B cell (primary cell): Measurements from ENCODE around the gene DCAF15. TPM values are rescaled to one million over a fixed set of nuclear protein-coding genes. Genes with fewer than 3 reads are reported as not detected.

Experiments
- ATAC-seq: fragments of 200-7000 bp; cut with Tn5 transposase; one replicate; pipeline ENCODE4 v1.10.0; 2021; ENCODE audit warnings: low read depth, mild to moderate bottlenecking, moderate number of reproducible peaks, moderate library complexity
- CTCF ChIA-PET: fragments of 350-600 bp; sonication (Branson Sonifier 250); formaldehyde crosslinking; loops from one replicate; lab custom pipeline; 2021; ENCODE audit warnings: antibody characterized with exemption, inconsistent platforms; lab: Charles Lee
- POLR2A ChIA-PET: fragments of 350-600 bp; sonication (Branson Sonifier 250); formaldehyde crosslinking; loops from one replicate; lab custom pipeline; 2021; ENCODE audit warnings: antibody characterized with exemption; lab: Charles Lee
- DNase-seq: peaks from one replicate; pipeline ENCODE4 v3.0.0; 2013
- H2AFZ ChIP-seq: 2 replicates; pipeline ENCODE4 v1.6.1; 2012; ENCODE audit warnings: mild to moderate bottlenecking, low read depth, low read length; ENCODE audit not compliant: insufficient read depth, poor library complexity, severe bottlenecking
- H3K27ac ChIP-seq, 2 donors: 1 replicate in 1 of 2; 2 replicates in 1 of 2; pipeline ENCODE4 v1.5.1; 2012 to 2013; ENCODE audit warnings: low read length in 2 of 2, mild to moderate bottlenecking in 2 of 2, moderate library complexity in 1 of 2
- H3K27me3 ChIP-seq, 4 experiments: fragments of 200-600 bp in 1 of 4; sonication (generic) in 1 of 4; replicated peaks in 1 of 4; 1 replicate in 2 of 4; 2 replicates in 2 of 4; pipeline versions ENCODE4 v1.6.1 to v1.7.0; 2013 to 2016; ENCODE audit warnings: low read length in 3 of 4, mild to moderate bottlenecking in 2 of 4, mixed read lengths in 1 of 4, moderate library complexity in 1 of 4; ENCODE audit not compliant: insufficient read depth in 4 of 4, control insufficient read depth in 3 of 4; ENCODE audit errors: control extremely low read depth in 1 of 4
- H3K36me3 ChIP-seq, 2 experiments: replicated peaks in 1 of 2; 1 replicate in 1 of 2; 2 replicates in 1 of 2; pipeline versions ENCODE4 v1.6.1 to v1.7.1; 2013; ENCODE audit warnings: low read length in 1 of 2; ENCODE audit not compliant: insufficient read depth in 2 of 2, control insufficient read depth in 1 of 2; ENCODE audit errors: control extremely low read depth in 1 of 2, extremely low read depth in 1 of 2
- H3K4me1 ChIP-seq, 2 donors: fragments of 200-600 bp in 1 of 2; sonication (generic) in 1 of 2; 1 replicate in 1 of 2; 2 replicates in 1 of 2; pipeline versions ENCODE4 v1.5.1 to v1.6.1; 2013 to 2017; ENCODE audit warnings: low read length in 2 of 2; ENCODE audit not compliant: control insufficient read depth in 2 of 2, insufficient read depth in 2 of 2
- H3K4me2 ChIP-seq: replicated peaks from 2 replicates; pipeline ENCODE3; 2012; ENCODE audit warnings: mild to moderate bottlenecking, low read depth, low read length; ENCODE audit not compliant: poor library complexity, severe bottlenecking
- H3K4me3 ChIP-seq, 5 experiments: fragments of 200-600 bp in 1 of 5; sonication (generic) in 1 of 5; 1 replicate in 3 of 5; 2 replicates in 2 of 5; pipeline versions ENCODE4 v1.5.1 to v1.7.0; 2011 to 2016; ENCODE audit warnings: low read length in 4 of 5, mild to moderate bottlenecking in 4 of 5, low read depth in 2 of 5, control low read depth in 1 of 5, moderate library complexity in 1 of 5; ENCODE audit not compliant: insufficient read depth in 1 of 5; ENCODE audit errors: control extremely low read depth in 1 of 5, extremely low read depth in 1 of 5
- H3K79me2 ChIP-seq: fragments of 200-600 bp; sonication (generic); one replicate; pipeline ENCODE4 v1.6.0; 2016; ENCODE audit warnings: low read length; ENCODE audit not compliant: control insufficient read depth, insufficient read depth
- H3K9ac ChIP-seq: fragments of 200-600 bp; sonication (generic); 2 replicates; pipeline ENCODE4 v1.6.1; 2017; ENCODE audit warnings: mild to moderate bottlenecking, low read length, moderate library complexity
- H3K9me3 ChIP-seq, 3 donors: one replicate each; pipeline versions ENCODE4 v1.6.1 to v1.7.1; 2013; ENCODE audit warnings: low read length in 2 of 3; ENCODE audit not compliant: control insufficient read depth in 2 of 3, insufficient read depth in 1 of 3; ENCODE audit errors: control extremely low read depth in 1 of 3
- H4K20me1 ChIP-seq: 2 replicates; pipeline ENCODE4 v1.6.0; 2012; ENCODE audit warnings: mild to moderate bottlenecking, low read length; ENCODE audit not compliant: insufficient read depth, control insufficient read depth, poor library complexity, severe bottlenecking
- H3K27ac Mint-ChIP-seq: one replicate; pipeline ENCODE4 v1.8.0; 2021; ENCODE audit warnings: mixed read lengths
- H3K27me3 Mint-ChIP-seq: one replicate; pipeline ENCODE4 v1.8.0; 2021; ENCODE audit warnings: mixed read lengths
- H3K4me1 Mint-ChIP-seq: one replicate; pipeline ENCODE4 v1.8.0; 2021; ENCODE audit warnings: mixed read lengths
- H3K4me3 Mint-ChIP-seq: one replicate; pipeline ENCODE4 v1.8.0; 2021; ENCODE audit warnings: mixed read lengths
- H3K9me3 Mint-ChIP-seq: one replicate; pipeline ENCODE4 v1.8.0; 2022; ENCODE audit warnings: mixed read lengths; ENCODE audit not compliant: insufficient read depth
- CTCF ChIP-seq: fragments of 200-600 bp; IDR thresholded peaks from one replicate; pipeline ENCODE4 v1.8.0; 2022; ENCODE audit warnings: antibody characterized with exemption, mild to moderate bottlenecking
- EZH2 ChIP-seq: IDR thresholded peaks from 2 replicates; pipeline ENCODE4 v1.6.1; 2012; ENCODE audit warnings: borderline replicate concordance, low read depth, mild to moderate bottlenecking, moderate library complexity, low read length; ENCODE audit not compliant: insufficient read depth, poor library complexity, severe bottlenecking
- WGBS: methylation state at CpG from one replicate; pipeline ENCODE4 v1.1.5; 2013; ENCODE audit warnings: missing lambda C conversion rate; ENCODE audit not compliant: insufficient coverage; 5-methylcytosine and 5-hydroxymethylcytosine counted together
- intact Hi-C: fragments of 100-400 bp; cut with micrococcal nuclease; formaldehyde crosslinking; loops from one replicate; pipeline ENCODE4 v1.10.0; 2022
- polyA plus RNA-seq: library from polyadenylated mRNA; depleted of rRNA; stranded (reverse); fragments of >200 nt; gene quantifications from 2 replicates; pipeline ENCODE4 v1.2.3, GENCODE V29; 2012
- total RNA-seq, 2 donors: library from RNA; stranded (reverse); fragments of 120-200 nt in 1 of 2; gene quantifications; 1 replicate in 1 of 2; 2 replicates in 1 of 2; pipeline versions ENCODE4 v1.2.3 to v1.2.4, GENCODE V29; 2013 to 2022

Gene DCAF15
- total and polyA plus RNA-seq, 2 donors (not counting 1 experiment from before 2014, with no cell fraction given), result 116 to 157 TPM

GRCh38 chr19:14002571-14003250, 50.4 kb downstream of the DCAF15 start:
- peak overlapping the region; percentile 40 for H3K9ac ChIP-seq
- H3K4me1 ChIP-seq, result peaks cover 56 to 61% of the 10 kb centered on the region in 2 donors
- 15% methylated on average over 5 of the region's 13 CpGs for WGBS
- H3K36me3 ChIP-seq, result peaks cover 0 to 11% of the 10 kb centered on the region in 2 experiments
- ATAC-seq (no peak), DNase-seq (peak; percentile 60)
- Mint-ChIP-seq H3K4me1 (peaks cover 57% of the 10 kb centered on the region), H3K9me3 (no peaks in the 10 kb centered on the region), H3K27ac (peak overlapping the region; percentile 95), H3K4me3 (peak overlapping the region; percentile 65), H3K27me3 (no peaks in the 10 kb centered on the region)
- H3K9me3 ChIP-seq, result peaks cover 0 to 6% (median 4%) of the 10 kb centered on the region in 3 donors
- POLR2A ChIA-PET, result interaction anchor here (0.5 to 5.0 kb wide), 6 partner anchors 9 to 29 kb away, joined by 3 to 42 read pairs (median 5); partner anchors contain the start of gene IL27RA
- peaks cover 46% of the 10 kb centered on the region for H3K79me2 ChIP-seq
- peak overlapping the region; percentile 73 for H3K4me2 ChIP-seq
- no peaks in the 10 kb centered on the region for H3K27me3 ChIP-seq
- H2AFZ ChIP-seq, result peak overlapping the region; percentile 61
- TF ChIP-seq CTCF, result no peak
- no peak for TF ChIP-seq EZH2
- CTCF ChIA-PET, result interaction anchor here (1.5 to 2.7 kb wide), 2 partner anchors 10 to 29 kb away, joined by 5 to 8 read pairs; partner anchors contain the start of gene IL27RA
- peak overlapping the region; percentile 99 to 100 for H3K27ac ChIP-seq
- H3K4me3 ChIP-seq, result peak overlapping the region in 3 of 5 experiments; percentile 3 to 6 (median 5)
- H4K20me1 ChIP-seq, result no peaks in the 10 kb centered on the region
- intact Hi-C loops, result no loop called here
